Peyer's patch (tissue), 4 donors: ENCODE results near the gene SUSD4.

ENCODE experiments used
- POLR2A ChIP-seq, 2 donors: fragments of 450-650 bp; IDR thresholded peaks; one replicate each; pipeline ENCODE4 v1.5.1; 2017; ENCODE audit warnings: antibody characterized with exemption in 2 of 2, mild to moderate bottlenecking in 2 of 2, moderate library complexity in 2 of 2
- TF ChIP-seq, protein P1 (sequence below), 6 experiments: fragments of 450-650 bp in 4 of 6; fragments of 200-600 bp in 2 of 6; sonication (generic) in 1 of 6; IDR thresholded peaks; one replicate each; pipeline ENCODE4 v1.5.1; 2017 to 2019; ENCODE audit warnings: antibody characterized with exemption in 6 of 6, mild to moderate bottlenecking in 3 of 6, moderate library complexity in 1 of 6

DNA sequence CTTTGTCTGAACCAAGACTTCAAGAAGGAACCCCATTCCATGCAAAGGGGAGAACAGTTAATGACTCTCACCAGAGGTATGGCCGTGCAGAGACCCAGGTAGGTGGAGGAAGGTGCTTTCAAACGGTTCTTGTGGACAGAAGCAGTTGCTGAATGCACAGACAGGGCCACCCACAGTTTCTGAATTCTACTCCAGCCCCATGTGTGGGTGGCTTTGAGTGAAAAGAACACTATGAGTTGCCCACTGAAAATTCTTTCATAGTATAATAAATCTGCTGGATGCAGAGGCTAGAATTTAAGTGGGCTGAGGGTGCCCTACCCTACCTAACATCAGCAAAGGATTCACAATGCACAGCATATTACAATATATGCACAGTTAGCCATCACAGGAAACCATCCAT lies 22.0 kb upstream of the SUSD4 start:
- TF ChIP-seq, protein P1, sequence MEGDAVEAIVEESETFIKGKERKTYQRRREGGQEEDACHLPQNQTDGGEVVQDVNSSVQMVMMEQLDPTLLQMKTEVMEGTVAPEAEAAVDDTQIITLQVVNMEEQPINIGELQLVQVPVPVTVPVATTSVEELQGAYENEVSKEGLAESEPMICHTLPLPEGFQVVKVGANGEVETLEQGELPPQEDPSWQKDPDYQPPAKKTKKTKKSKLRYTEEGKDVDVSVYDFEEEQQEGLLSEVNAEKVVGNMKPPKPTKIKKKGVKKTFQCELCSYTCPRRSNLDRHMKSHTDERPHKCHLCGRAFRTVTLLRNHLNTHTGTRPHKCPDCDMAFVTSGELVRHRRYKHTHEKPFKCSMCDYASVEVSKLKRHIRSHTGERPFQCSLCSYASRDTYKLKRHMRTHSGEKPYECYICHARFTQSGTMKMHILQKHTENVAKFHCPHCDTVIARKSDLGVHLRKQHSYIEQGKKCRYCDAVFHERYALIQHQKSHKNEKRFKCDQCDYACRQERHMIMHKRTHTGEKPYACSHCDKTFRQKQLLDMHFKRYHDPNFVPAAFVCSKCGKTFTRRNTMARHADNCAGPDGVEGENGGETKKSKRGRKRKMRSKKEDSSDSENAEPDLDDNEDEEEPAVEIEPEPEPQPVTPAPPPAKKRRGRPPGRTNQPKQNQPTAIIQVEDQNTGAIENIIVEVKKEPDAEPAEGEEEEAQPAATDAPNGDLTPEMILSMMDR (IDR thresholded peaks at IDR 0.05), result no peak
- no peak for TF ChIP-seq POLR2A (IDR thresholded peaks at IDR 0.05)
